Measurements from ENCODE around the gene PPFIBP2.

The PPFIBP2 gene

DNA sequence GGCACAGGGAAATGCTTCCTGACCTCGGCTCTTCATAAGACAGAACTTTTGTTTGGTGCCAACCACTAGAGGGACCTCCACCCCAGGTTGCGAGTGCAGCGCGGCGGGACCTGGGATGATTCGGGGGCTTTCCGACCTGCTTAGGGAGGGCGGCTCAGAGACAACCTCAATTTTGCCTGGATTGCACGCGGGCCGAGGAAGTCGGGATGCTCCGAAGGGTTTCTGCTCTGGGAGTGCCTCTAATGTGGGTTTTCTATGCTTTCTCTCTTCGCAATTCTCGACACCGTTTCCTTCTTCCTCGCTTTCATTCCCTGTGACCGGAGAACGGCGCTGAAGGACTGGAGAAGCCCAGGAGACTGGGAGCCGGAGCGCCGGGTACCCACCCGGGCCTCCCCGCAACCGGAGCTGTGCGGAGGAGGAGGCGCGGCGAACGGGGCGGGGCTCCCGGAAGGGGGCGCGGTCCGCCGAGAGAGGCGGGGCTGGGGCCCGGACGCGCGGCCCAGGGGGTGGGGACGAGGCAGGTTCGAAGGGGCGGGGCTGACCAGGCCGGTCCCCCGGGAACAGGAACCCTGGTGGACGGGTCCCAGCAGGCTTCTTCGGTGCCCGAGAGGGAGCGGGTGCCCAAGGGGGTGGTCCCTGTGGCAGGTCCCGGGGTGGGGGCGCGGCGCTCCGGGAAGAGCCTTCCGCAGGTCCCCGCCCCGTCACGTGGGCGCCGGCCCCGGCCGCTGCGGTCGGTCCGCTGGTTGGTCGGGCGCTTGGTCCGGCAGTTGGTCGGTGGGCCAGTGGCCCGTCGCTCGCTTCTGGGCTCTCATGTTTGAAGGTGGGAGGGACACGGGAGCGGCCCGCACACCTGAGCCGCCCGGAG is at the start of gene PPFIBP2:
Gene PPFIBP2, plus strand, starts transcription at position 766 of the 865 bp plus-strand sequence. CDS start 35,477 bp downstream, outside the sequence.
- peak; percentile 71 to 85 for DNase-seq

DNA sequence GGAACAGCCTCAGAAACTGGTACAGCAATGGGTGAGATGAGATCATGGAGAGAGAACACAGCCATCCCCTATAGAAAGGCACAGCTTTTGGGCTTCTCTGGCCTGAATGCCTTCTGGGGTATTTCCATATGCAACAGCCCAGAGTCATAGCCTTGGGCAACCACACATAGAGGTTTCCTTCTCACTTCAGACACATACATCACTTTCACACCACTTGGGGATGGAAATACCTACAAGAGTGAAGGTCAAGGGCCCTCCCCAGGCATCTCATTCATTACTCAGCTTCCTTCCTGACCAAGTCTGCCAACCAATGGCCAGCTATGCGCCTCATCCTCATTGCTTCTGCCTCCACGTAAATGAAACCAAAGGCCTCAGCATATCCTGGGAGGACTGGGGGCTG is 46.1 kb upstream of the PPFIBP2 start:
- DNase-seq: no peak

DNA sequence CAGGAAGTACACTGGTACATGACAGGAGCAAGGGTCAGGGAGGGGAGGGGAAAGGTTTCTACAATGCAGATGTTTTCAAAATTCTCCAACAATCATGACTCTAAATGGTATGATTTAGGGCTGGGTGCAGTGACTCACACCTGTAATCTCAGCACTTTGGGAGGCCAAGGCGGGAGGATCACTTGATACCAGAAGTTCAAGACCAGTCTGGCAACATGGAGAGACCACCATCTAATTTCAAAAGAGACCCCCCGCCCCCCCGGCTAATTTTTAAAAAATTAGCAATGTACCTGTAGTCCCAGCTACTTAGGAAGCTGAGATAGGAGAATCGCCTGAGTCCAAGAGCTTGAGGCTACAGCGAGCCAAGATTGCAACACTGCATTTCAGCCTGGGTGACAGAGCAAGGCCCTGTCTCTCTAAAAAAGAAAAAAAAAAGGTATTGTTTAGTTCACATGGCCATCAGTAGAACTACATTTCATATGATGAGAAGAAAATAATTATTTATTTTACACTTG is 44.4 kb upstream of the PPFIBP2 start:
- no peak for DNase-seq

DNA sequence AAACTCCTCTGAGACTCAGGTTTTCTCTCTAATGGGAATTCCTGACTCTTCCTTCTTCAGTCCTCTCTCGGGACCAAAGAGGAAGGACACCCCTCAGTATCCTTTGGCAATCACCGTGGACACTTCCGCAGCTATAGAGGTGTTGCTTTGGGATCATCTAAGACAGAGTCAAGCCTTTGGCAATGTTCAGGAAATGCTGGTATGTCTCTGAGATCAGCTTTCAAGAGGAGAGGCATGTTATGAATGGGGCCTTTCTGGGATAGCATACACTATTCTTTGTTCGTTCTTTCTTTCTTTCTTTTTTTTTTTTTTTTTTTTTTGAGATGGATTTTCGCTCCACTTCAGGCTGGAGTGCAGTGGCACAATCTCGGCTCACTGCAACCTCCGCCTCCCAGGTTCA is 42.7 kb upstream of the PPFIBP2 start:
- no peak for DNase-seq

DNA sequence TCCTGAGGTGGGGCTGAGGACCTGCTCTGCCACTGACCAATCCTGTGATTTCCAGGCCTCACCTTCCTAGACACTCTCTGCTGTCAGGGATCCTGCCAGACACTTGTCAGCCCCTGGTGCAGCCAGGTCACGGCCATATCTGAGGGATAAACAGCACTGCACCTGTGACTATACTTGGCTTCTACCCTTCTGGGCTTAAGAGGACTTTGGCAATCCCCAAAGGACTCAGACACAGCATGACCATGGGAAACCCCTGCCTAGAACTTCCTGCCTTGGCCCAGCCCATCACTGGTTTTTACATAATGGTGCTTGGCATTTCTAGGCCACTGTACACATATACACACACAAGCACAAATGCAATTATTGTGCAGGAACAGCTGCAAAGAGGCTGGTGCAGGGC is 40.1 kb upstream of the PPFIBP2 start:
- no peak for DNase-seq

DNA sequence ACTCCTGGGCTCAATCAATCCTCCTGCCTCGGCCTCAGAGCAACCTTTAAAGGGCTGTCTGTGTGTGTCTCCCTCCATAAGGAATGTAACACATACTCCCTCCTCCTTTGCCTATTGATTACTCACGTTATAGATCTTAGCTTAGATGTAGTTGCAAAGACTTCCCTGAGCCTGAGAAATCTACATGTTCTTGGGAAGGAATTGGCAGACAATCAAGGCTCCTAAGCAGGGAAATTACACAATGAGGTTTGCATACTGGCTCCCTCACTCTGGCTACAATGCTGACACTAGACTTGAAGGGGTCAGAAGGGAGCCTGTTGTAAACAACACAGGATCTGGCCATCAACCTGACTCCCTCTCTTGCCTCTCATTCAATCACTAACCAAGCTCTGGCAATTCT is 33.7 kb upstream of the PPFIBP2 start:
- no peak for DNase-seq

DNA sequence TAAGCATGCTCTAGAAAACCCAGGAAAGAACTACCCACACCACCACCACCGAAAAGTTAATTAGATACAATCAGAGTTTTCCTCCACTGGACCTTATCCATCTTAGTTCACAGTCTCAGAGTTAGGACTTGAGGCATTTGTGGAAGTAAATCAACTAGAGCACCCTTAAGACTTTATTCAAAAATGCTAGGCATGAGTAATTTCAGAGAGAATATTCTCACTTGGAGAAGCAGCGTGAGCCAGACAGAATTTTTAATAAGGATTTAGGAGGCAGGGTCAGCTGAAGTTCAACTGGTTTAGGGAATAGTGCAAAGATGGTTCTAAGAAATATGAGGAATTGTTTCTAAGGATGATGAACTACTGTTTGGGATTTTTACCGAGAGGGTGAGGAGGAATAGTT is 29.7 kb upstream of the PPFIBP2 start:
- DNase-seq: no peak

DNA sequence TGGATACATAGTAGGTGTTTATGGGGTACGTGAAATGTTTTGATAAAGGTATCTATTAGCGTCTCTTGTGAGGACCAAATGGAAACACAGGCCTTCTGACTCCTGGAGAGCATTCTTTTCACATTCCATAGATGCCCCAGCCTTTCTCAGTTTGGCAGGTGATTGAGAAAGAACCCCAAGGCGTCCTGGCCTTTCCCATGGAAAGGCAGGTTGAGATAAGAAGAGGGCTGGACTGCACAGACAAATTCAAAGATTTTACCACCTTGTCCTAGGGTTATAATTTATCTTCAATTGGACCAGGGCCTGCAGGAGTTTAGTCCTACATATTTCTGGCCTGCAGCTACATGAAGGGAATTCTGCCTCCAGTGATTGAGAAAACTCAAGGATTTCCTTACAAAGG is 29.2 kb upstream of the PPFIBP2 start:
- no peak for DNase-seq

DNA sequence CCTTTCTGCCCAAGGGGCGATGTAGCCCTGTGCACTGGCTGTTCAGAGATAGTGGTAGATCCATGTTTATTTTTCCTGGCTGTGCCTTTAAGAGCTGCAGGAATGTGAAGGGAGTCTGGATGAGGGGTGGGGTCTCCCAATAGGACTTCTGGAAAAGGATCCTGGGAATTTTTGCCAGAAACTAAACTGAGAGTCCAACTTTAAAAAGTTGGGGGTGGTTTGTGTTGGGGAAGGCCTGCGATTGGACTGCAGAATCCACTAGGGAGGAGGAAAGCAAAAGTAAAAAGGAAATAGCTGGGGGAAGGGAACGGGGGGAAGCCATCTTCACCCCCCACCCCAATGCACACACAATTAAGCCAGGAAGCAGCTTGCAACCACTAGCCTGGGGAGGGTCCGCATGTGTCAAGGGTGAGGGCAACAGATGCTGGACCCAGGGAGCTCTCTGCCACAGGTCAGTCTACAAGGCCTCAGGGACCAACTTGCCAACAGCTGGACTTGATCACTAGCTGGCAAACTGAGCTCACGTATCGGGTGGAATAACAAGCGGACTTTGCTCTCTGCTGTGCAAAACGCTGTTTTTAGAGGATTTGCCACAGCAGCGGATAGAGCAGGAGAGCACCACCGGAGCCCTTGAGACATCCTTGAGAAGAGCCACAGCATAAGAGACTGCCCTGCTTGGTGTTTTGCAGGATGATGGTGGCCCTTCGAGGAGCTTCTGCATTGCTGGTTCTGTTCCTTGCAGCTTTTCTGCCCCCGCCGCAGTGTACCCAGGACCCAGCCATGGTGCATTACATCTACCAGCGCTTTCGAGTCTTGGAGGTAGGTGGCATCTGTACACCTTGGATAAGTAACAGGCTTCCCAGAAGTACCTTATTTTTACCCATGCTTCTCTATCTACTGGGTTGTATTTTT is 28.4 kb upstream of the PPFIBP2 start, which contains the start of gene OLFML1:
Gene OLFML1, plus strand, starts transcription at position 321 of the 912 bp plus-strand sequence. Its CDS starts 370 bp downstream, at position 691.
- DNase-seq: no peak

DNA sequence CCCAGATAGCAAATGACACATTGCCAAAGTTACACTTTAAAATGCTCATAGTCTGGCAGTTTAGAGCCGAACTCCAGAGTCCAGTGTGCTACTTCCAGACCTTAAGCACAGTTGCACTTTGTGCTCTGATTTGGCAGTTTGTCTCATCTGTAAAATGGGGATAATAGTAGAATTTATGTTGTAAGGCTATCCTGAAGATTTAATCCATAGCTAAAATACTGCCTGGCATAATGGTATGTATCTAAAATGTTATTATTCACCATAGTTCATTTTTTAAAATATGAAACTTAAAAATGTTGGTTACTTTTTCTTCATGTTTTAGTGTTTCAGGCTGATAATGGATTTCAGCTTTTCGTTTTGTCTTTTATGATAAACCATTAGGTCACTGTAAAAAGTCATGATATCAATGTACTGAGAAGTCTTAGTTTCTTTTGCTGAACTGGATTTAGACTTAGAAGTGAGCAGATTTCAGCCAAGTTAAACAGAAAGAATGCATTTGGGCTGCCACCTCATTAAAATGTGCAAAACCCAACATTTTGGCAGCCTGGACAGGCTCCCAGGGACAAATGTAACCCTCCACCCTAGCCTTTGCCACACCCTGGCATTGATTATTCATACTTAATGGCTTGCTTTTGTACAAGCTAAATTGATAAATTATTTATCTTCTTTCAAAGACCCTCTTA is 27.6 kb upstream of the PPFIBP2 start:
- DNase-seq: no peak

DNA sequence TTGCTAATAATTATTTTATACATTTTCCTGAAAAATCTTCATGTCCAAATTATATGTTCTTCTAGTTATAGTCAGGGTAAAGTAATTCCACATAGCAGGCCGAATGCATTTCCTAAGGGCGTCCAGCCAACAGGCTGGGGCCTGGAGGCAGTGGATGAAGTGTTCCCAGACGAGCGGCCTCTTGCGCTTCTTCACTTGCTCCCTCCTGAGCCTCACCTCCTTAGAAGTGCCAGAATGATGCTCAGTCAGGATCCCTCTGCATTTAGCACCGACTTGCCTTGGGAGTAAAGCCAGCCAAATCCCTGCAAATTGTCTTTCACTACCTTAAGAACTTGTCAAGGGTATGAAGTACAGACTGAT is 27.0 kb upstream of the PPFIBP2 start:
- DNase-seq: no peak

DNA sequence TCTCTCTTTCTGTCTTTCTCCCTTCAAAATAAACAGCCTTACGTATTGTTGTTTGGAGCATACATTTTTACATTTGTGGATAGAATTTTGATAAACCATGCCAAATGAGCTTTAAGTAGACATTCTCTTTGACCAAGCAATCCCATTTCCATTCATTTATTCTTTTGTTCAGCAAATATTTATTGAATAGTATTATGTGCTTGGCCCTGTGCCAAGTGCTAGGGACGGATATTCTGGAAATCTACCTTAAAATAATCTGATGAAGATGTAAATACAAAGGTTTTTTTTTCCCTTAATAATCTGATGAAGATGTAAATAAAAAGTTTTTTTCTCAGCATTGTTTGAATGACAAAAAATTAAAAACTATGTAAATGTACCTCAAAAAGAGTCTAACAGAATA is 26.4 kb upstream of the PPFIBP2 start:
- DNase-seq: no peak

DNA sequence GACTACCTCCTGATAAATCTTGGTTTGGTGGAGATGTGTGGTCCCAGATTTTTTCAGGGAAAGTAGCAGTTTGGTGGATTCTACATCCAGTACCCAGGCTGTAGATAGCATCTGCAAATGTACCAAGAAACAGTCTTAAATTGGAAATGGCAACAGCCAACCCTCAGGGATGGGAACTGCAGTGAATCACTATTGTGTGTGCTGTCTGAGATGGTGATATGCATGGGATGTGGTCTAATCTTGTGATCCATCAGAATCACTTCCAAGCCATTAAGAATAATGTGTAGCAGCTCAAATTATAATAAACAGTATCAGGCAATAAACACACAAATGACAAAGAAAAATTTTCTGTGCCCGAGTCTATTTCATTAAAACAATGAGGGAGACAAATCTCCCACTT is 25.1 kb upstream of the PPFIBP2 start:
- no peak for DNase-seq

DNA sequence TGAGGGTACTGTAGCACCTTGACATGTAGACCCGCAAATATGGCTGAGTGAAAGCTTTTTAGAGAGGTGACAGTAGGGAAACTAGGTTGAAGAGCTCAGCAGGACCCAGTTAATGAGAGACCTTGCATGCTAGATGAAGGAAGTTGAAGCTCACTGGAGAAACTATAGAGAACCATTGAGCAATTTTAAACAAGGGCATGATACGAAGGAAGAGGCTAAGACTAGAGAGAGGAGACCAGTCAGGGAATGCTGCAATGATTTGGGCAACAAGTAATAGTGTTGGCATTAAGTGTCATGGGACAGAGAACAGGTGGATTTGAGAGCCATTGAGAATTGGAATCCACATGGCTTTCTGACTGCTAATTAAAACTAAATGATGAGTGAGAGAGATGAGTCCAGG is 24.4 kb upstream of the PPFIBP2 start:
- DNase-seq: no peak

DNA sequence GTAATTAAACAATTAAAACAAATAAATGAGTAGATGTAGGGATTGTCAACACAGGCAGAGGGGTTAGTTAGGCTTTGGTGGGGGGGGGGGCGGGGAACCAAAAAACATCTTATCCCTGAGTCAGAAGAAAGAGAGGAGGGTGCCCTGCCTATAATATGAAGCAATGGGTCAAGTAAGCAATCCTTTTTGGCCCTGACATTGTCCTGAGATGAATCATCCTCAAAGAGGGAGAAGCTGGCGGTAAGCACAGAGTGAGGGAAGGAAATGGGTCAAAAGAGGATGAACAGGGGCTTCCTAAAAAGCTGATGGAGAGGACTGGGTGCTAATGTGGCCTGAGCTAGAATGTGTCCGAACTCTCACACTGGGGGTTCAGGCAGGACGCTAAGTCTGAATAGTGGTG is 23.7 kb upstream of the PPFIBP2 start:
- no peak for DNase-seq

DNA sequence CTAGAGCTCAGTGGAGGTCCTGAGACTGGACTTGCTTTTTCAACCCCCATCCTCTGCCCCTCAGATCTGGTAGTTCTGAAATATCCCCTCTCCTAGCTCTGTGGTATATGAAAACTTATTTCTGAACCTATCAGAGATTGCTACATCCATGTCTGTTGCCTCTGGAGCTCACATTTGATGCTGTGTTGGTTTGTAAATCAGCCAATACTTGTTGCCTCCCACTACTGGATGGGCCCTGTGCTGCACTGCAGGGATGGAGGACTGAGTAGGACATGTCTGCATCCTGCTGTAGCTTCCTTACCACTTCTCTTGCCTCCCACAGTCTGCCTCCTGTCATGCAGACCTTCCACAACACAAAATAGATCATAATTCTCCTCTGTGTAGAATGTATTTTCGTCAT is 23.3 kb upstream of the PPFIBP2 start:
- DNase-seq: no peak

DNA sequence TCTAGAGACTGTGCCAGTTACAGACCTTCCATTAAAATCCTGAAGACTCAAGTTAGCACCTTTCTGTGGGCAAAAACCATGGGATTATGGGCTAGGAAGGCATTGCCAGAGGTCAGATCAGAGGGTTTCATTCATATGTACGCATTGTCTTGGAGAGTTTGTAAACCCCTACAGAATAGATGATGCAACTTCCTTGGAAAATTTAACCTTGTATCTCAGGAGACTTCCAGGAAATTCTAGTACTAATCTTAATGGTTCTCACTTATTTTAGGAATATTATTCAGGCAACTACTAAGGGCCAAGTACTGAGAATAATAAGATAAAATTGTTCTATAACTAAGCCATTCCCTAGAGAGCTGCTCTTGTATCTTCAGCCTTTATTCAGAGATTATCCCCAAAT is 21.5 kb upstream of the PPFIBP2 start:
- DNase-seq: no peak

DNA sequence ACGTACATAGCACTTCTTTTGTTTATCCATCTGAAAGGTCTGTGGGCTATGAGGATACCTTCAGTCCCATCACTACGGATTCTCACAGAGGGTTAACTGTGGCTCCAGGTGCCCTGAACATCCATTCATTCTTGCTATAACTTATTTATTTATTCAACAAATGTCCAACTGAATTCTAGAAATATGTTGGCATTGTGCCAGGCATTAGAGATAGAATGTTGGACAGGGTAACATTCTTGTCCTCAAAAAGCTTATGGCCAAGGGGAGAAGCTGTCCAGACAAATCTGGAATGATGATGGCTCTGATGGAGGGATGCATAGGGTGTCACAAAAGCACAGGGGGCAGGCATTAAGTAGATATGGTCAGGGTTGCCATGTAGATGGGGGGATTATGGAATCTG is 20.1 kb upstream of the PPFIBP2 start:
- no peak for DNase-seq

DNA sequence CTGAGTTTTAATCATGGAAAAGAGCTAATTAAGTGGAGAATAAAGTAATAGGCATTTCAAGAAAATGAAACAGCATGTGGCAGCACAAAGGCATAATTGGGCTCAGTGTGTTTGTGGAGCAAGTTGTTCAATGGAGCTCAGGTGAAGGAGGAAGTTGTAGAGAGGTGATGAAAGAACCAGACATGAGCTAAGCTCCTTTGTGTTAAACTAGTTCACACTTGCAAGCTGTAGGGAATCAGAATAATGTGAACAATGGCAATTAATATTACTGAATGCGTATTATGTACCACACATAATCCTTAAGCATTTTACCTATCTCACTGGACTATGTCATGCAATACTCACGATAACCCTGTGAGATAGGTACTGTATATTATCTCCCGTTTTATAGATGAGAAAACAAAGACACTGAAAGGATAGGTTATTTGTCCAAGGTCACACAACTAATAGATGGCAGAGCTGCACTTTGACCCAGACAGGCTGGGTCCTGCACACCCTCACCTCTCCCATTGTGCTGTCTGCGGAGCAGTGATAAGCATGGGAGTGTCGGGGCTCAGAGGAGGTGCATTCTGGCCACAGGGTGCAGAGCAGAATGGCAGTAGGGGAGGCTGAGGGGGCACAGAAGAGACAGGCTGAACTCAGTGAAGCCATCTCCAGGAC is 19.6 kb upstream of the PPFIBP2 start:
- no peak for DNase-seq

DNA sequence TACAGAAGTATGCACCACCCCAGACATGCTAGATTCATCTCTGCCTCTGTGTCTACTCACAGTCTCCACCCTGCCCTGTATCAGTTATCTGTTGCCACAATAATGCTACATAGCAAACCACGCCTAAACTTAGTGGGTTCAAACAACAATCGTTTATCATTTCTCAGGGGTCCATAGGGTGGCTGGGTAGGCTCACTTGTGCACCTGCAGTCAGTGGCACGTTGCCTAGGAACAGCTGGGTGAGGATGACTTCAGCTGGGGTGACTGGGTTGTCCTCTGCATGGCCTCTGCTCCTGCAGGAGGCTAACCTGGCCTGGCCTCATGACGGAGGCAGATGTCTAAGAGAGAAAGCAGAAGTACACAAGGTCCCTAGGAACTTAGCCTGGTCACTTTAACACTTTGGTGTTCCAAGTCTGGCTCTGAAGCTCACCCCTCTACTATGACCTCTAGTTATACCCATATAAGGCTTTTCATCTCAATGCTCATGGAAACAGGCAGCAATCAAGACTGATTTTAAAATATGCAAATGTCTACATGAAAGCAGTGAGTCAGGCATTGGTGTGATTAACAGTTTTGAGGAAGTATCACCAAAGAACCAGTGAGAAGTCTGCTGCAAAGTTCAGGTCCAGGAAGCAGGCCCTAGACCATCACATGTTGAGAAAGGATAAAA is 17.8 kb upstream of the PPFIBP2 start:
- no peak for DNase-seq

DNA sequence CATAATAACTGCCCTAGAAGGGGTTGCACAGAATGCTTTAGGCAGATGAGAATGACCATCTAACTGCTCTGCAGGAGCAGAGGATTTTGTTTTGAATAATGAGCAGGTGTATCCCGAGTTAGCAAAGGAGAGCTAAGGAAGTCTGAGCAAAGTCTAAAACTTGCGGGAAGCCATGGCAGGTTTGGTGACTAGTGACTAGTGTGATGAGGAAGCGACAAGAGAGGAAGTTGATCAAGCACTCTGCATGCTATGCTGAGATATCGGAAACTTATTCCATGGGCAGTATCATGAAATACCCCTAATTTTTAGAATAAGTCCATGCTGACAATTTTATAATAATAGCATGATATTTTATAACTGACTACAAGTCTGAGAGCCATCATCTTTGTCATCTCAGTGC is 15.6 kb upstream of the PPFIBP2 start:
- no peak for DNase-seq

DNA sequence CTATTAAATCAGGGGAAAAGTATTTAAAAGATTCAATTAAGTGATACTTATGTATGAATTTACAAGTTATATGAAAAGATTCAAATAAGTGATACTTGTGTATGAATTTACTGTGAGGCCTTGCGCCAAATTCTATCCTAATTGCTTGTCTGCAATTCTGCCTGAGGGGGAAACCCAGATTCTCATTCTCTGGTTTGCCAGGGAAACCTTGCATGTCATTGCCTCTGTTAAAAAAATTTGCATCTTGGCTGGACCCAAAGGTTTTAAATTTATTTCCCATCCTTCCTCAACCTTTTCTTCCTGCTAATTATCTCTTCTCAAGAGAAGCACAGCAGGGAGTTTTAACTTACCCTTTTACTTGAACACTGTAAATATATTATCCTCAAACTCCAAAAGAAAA is 14.7 kb upstream of the PPFIBP2 start:
- DNase-seq: peak in 1 of 2 experiments; percentile 28

Measured in NCI-H526 (cell line).